Ovary (tissue), 3 donors: Measurements from ENCODE around the gene SDCCAG8.

ENCODE experiments used
- CTCF ChIP-seq, 3 donors: fragments of 450-650 bp in 2 of 3; fragments of 200-600 bp in 1 of 3; IDR thresholded peaks; one replicate each; pipeline versions ENCODE4 v1.5.1 to v1.8.0; 2016 to 2022; ENCODE audit warnings: antibody characterized with exemption in 3 of 3, mild to moderate bottlenecking in 1 of 3
- POLR2A ChIP-seq: fragments of 450-650 bp; IDR thresholded peaks from one replicate; pipeline ENCODE4 v1.6.1; 2017; ENCODE audit warnings: antibody characterized with exemption, mild to moderate bottlenecking, moderate library complexity
- donor health status: DM: no; HTN: no; CAD: no.

GRCh38 chr1:243216741-243217140, 39.1 kb upstream of the SDCCAG8 start:
- no peak for TF ChIP-seq CTCF (IDR thresholded peaks at IDR 0.05)
- TF ChIP-seq POLR2A, result no peak
